ENCODE measurements around the gene GRIN2A. TPM values are rescaled to one million over a fixed set of nuclear protein-coding genes. Genes with fewer than 3 reads are reported as not detected.

The GRIN2A gene
- total RNA-seq, 2 donors from 2014 or later, result 0.27 to 2.5 TPM

GRCh38 chr16:10080051-10080772, 102.0 kb downstream of the GRIN2A start:
- Histone ChIP-seq H3K27ac (peak overlapping the region; percentile 13 to 50), H3K4me1 (ENCODE audit: control insufficient read depth in 1 of 2, low read depth in 2 of 2) (peaks cover 12 to 35% of the 10 kb centered on the region in 2 donors), H3K36me3 (no peaks in the 10 kb centered on the region), H3K9me3 (no peaks in the 10 kb centered on the region), H3K27me3 (replicated peaks; ENCODE audit: insufficient read depth) (no peaks in the 10 kb centered on the region), H3K4me3 (peak overlapping the region; percentile 31)
- ATAC-seq (ENCODE audit: insufficient number of reproducible peaks, low FRiP score, low read depth) (peak; percentile 68), DNase-seq (ENCODE audit: low spot score) (peak; percentile 17)
- TF ChIP-seq, protein P1, sequence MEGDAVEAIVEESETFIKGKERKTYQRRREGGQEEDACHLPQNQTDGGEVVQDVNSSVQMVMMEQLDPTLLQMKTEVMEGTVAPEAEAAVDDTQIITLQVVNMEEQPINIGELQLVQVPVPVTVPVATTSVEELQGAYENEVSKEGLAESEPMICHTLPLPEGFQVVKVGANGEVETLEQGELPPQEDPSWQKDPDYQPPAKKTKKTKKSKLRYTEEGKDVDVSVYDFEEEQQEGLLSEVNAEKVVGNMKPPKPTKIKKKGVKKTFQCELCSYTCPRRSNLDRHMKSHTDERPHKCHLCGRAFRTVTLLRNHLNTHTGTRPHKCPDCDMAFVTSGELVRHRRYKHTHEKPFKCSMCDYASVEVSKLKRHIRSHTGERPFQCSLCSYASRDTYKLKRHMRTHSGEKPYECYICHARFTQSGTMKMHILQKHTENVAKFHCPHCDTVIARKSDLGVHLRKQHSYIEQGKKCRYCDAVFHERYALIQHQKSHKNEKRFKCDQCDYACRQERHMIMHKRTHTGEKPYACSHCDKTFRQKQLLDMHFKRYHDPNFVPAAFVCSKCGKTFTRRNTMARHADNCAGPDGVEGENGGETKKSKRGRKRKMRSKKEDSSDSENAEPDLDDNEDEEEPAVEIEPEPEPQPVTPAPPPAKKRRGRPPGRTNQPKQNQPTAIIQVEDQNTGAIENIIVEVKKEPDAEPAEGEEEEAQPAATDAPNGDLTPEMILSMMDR (IDR thresholded peaks at IDR 0.05), result no peak

DNA sequence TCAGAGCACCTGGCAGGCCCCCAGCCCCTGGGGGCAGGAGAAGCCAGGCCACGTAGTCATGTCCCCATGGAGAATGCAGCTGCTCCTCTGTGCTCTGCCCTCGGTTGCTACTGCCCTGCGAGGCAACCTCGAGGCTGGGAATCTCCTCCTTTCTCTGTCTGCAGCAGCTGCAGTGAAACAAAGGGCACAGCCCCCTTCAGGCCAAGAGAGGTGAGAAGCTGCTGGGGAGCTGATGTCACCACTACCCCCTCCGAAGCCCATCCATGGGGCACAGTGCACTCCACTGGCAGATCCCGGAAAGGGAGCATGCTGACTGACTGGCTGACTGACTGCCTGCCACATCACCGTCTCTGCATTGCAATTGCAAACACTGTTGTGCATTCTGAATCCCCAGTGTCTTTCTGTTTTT, 103.7 kb downstream of the GRIN2A start:
- Histone ChIP-seq H3K27ac (no peak overlapping the region), H3K36me3 (no peaks in the 10 kb centered on the region), H3K9me3 (no peaks in the 10 kb centered on the region), H3K4me1 (ENCODE audit: control insufficient read depth in 1 of 2, low read depth in 2 of 2) (peaks cover 12 to 33% of the 10 kb centered on the region in 2 donors), H3K27me3 (replicated peaks; ENCODE audit: insufficient read depth) (no peaks in the 10 kb centered on the region), H3K4me3 (no peak overlapping the region)
- ATAC-seq (ENCODE audit: insufficient number of reproducible peaks, low FRiP score, low read depth), result no peak
- no peak for DNase-seq (ENCODE audit: low spot score)
- TF ChIP-seq, protein P1 (IDR thresholded peaks at IDR 0.05), result no peak

- TF ChIP-seq, protein P1 (IDR thresholded peaks at IDR 0.05), result no peak
- Histone ChIP-seq H3K9me3 (no peaks in the 10 kb centered on the region), H3K27ac (no peak overlapping the region), H3K27me3 (replicated peaks; ENCODE audit: insufficient read depth) (no peaks in the 10 kb centered on the region), H3K4me3 (no peak overlapping the region), H3K4me1 (ENCODE audit: control insufficient read depth in 1 of 2, low read depth in 2 of 2) (peaks cover 12 to 33% of the 10 kb centered on the region in 2 donors), H3K36me3 (no peaks in the 10 kb centered on the region)
- DNase-seq (ENCODE audit: low spot score) (no peak), ATAC-seq (ENCODE audit: insufficient number of reproducible peaks, low FRiP score, low read depth) (no peak)
Measured at GRCh38 chr16:10077861-10078260, 104.4 kb downstream of the GRIN2A start.

DNA sequence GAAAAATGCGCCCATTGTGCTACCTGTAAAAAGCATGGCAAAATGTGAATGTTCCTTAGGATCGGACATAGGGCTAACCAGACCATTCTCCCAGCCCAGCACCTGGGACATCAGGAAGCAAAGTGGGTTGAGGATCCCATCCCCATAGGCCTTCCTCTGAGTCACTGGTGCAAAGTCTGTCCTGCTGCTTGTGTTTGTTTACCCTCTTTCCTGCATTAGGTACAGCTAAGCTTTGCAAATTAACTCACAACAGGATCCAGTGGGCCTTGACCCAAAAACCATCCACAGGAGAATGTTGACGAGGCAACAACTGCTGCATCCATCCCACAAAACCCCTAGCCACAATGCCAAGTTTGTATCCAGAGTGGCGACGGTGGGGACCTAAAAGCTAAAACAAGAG, 106.2 kb downstream of the GRIN2A start:
- ATAC-seq (ENCODE audit: insufficient number of reproducible peaks, low FRiP score, low read depth) (no peak), DNase-seq (ENCODE audit: low spot score) (no peak)
- TF ChIP-seq, protein P1 (IDR thresholded peaks at IDR 0.05), result no peak

DNA sequence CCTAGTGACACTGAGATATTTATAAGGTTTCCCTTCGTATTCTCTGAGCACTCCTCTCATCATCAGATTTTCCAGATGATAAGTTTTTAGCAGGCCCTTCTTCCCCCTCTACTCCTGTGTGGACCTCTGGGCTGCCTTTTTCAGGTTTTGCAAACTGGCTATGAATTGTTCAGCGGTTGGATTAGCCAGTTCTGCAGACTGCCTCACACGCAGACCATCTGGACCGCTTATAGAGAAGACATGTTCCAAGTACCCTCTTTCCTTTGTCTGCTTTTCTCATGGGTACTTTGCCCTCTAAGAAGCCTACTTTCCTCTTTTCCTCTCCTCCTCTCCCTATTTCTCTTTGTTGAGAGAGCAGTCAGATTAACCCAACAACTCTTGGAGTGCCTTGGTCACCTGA, 111.6 kb downstream of the GRIN2A start:
- ATAC-seq (ENCODE audit: insufficient number of reproducible peaks, low FRiP score, low read depth), result no peak
- Histone ChIP-seq H3K27ac (no peak overlapping the region), H3K27me3 (replicated peaks; ENCODE audit: insufficient read depth) (no peaks in the 10 kb centered on the region), H3K36me3 (no peaks in the 10 kb centered on the region), H3K9me3 (no peaks in the 10 kb centered on the region), H3K4me1 (ENCODE audit: control insufficient read depth in 1 of 2, low read depth in 2 of 2) (no peaks in the 10 kb centered on the region), H3K4me3 (no peak overlapping the region)
- no peak for DNase-seq (ENCODE audit: low spot score)
- TF ChIP-seq, protein P1 (IDR thresholded peaks at IDR 0.05), result no peak

More for the DNA sequence above, 106.2 kb downstream of the GRIN2A start:
- H3K4me3 ChIP-seq, result no peak overlapping the region
- H3K9me3 ChIP-seq, result no peaks in the 10 kb centered on the region
- no peak overlapping the region for H3K27ac ChIP-seq
- H3K4me1 ChIP-seq (ENCODE audit: control insufficient read depth in 1 of 2, low read depth in 2 of 2), result peaks cover 11 to 22% of the 10 kb centered on the region in 2 donors
- no peaks in the 10 kb centered on the region for H3K36me3 ChIP-seq
- no peaks in the 10 kb centered on the region for H3K27me3 ChIP-seq (replicated peaks; ENCODE audit: insufficient read depth)
